GM12878 (cell line): ENCODE measurements around the gene CHODL. TPM values are rescaled to one million over a fixed set of nuclear protein-coding genes. Genes with fewer than 3 reads are reported as not detected.

Source experiments
- ATAC-seq: fragments of 200-7000 bp; cut with Tn5 transposase; 3 replicates; pipeline ENCODE4 v1.9.1; 2020; ENCODE audit warnings: mild to moderate bottlenecking, moderate library complexity
- BruUV-seq: library from RNA; stranded (reverse); fragments of 400-500 nt; replicated peaks from 2 replicates; lab custom pipeline; 2021; lab: Mats Ljungman, UMichigan
- CTCF ChIA-PET: fragments of 300-600 bp; sonication (Branson Sonifier 250); formaldehyde crosslinking; extraction: SDS; loops from one replicate; lab custom pipeline; 2021; ENCODE audit warnings: inconsistent platforms; lab: Yijun Ruan, JAX
- POLR2A ChIA-PET: fragments of 350-600 bp; formaldehyde crosslinking; extraction: SDS; loops from one replicate; lab custom pipeline; 2021; ENCODE audit warnings: inconsistent platforms; lab: Charles Lee
- RAD21 ChIA-PET: fragments of 300-600 bp; sonication (Branson Sonifier 250); formaldehyde crosslinking; loops from one replicate; lab custom pipeline; 2023; ENCODE audit warnings: antibody characterized with exemption; ENCODE audit not compliant: unreplicated experiment; lab: Charles Lee
- SMC1A ChIA-PET: fragments of 300-600 bp; sonication (Branson Sonifier 250); formaldehyde crosslinking; loops from one replicate; lab custom pipeline; 2023; ENCODE audit not compliant: unreplicated experiment, uncharacterized antibody; lab: Charles Lee
- DNase-seq: peaks from one replicate; pipeline ENCODE4 v3.0.0-alpha.2; 2011; ENCODE audit warnings: low read depth, low spot score
- FAIRE-seq: peaks from 3 replicates; lab custom pipeline; 2011; peaks lifted over from hg19 to GRCh38; lab: Jason Lieb, UNC
- H2AFZ ChIP-seq: 2 replicates; pipeline ENCODE4 v1.6.0; 2011; ENCODE audit warnings: low read depth, low read length, control low read depth; ENCODE audit not compliant: control insufficient read depth
- H3K27ac ChIP-seq: 2 replicates; pipeline ENCODE4 v1.5.1; 2011; ENCODE audit warnings: control low read depth; ENCODE audit not compliant: control insufficient read depth, insufficient read depth
- H3K27me3 ChIP-seq, 2 experiments: replicated peaks in 1 of 2; 2 replicates each; pipeline versions ENCODE4 v1.6.0 to v1.6.1; 2011; ENCODE audit warnings: low read length in 1 of 2; ENCODE audit not compliant: control insufficient read depth in 2 of 2, insufficient read depth in 2 of 2
- H3K36me3 ChIP-seq, 2 experiments: 2 replicates each; pipeline ENCODE4 v1.5.1; 2011; ENCODE audit warnings: low read length in 1 of 2; ENCODE audit not compliant: control insufficient read depth in 2 of 2, insufficient read depth in 2 of 2
- H3K4me1 ChIP-seq: 2 replicates; pipeline ENCODE4 v1.6.1; 2011; ENCODE audit warnings: mild to moderate bottlenecking, low read length, moderate library complexity, mixed read lengths; ENCODE audit not compliant: control insufficient read depth, insufficient read depth
- H3K4me2 ChIP-seq: 2 replicates; pipeline ENCODE4 v1.6.0; 2011; ENCODE audit warnings: control low read depth; ENCODE audit not compliant: control insufficient read depth, insufficient read depth
- H3K4me3 ChIP-seq: fragments of 200-600 bp; sonication (generic); 2 replicates; pipeline ENCODE4 v1.5.1; 2016
- H3K79me2 ChIP-seq: 2 replicates; pipeline ENCODE4 v1.6.0; 2011; ENCODE audit warnings: low read length; ENCODE audit not compliant: control insufficient read depth, insufficient read depth
- H3K9ac ChIP-seq: 2 replicates; pipeline ENCODE4 v1.8.0; 2011; ENCODE audit warnings: low read length, control low read depth, mixed read lengths; ENCODE audit not compliant: control insufficient read depth, insufficient read depth
- H3K9me3 ChIP-seq: replicated peaks from 3 replicates; pipeline ENCODE4 v1.5.1; 2011; ENCODE audit warnings: mild to moderate bottlenecking, low read length; ENCODE audit not compliant: control insufficient read depth, insufficient read depth
- H4K20me1 ChIP-seq: 2 replicates; pipeline ENCODE4 v1.6.0; 2011; ENCODE audit not compliant: control insufficient read depth, insufficient read depth
- CBX5 ChIP-seq: sonication (generic); IDR thresholded peaks from 2 replicates; pipeline ENCODE4 v1.6.1; 2016; ENCODE audit warnings: low read depth, moderate library complexity, mild to moderate bottlenecking, inconsistent platforms
- CREM ChIP-seq: IDR thresholded peaks from 2 replicates; pipeline ENCODE4 v1.6.1; 2014; ENCODE audit warnings: antibody characterized with exemption, low read depth
- CTCF ChIP-seq, 3 experiments: IDR thresholded peaks in 2 of 3; conservative IDR thresholded peaks in 1 of 3; 2 replicates each; pipeline ENCODE4 v1.5.1; 2011; ENCODE audit warnings: low read depth in 3 of 3, low read length in 3 of 3, mild to moderate bottlenecking in 3 of 3, control low read depth in 2 of 3, moderate library complexity in 2 of 3, inconsistent platforms in 1 of 3, mixed read lengths in 1 of 3; ENCODE audit not compliant: control insufficient read depth in 2 of 3, insufficient read depth in 1 of 3; ENCODE audit errors: extremely low read depth in 1 of 3
- EED ChIP-seq: sonication (generic); IDR thresholded peaks from 2 replicates; pipeline ENCODE4 v1.6.1; 2016; ENCODE audit warnings: antibody characterized with exemption, low read depth
- IKZF1 ChIP-seq: fragments of 450-650 bp; conservative IDR thresholded peaks from 2 replicates; pipeline ENCODE4 v1.6.1; 2017; ENCODE audit warnings: antibody characterized with exemption, mild to moderate bottlenecking
- MEF2A ChIP-seq: IDR thresholded peaks from 2 replicates; pipeline ENCODE4 v1.6.1; 2011; ENCODE audit warnings: low read depth, mild to moderate bottlenecking, low read length, moderate library complexity; ENCODE audit not compliant: insufficient read depth
- MTA3 ChIP-seq: IDR thresholded peaks from 2 replicates; pipeline ENCODE4 v1.6.1; 2012; ENCODE audit warnings: low read length, inconsistent platforms, borderline replicate concordance
- PRDM15 ChIP-seq: fragments of 450-650 bp; formaldehyde crosslinking; IDR thresholded peaks from 2 replicates; pipeline ENCODE4 v1.4.0; 2020; ENCODE audit warnings: mild to moderate bottlenecking, moderate library complexity
- RB1 ChIP-seq: fragments of 450-650 bp; formaldehyde crosslinking; IDR thresholded peaks from 2 replicates; pipeline ENCODE4 v1.6.1; 2017; ENCODE audit warnings: mild to moderate bottlenecking, borderline replicate concordance
- RCOR1 ChIP-seq: conservative IDR thresholded peaks from 2 replicates; pipeline ENCODE4 v1.6.1; 2012; ENCODE audit warnings: low read depth, low read length, improper control_type of control experiment
- SPI1 ChIP-seq: IDR thresholded peaks from 2 replicates; pipeline ENCODE4 v1.6.1; 2011; ENCODE audit warnings: low read depth, mild to moderate bottlenecking, low read length, moderate library complexity, borderline replicate concordance; ENCODE audit not compliant: insufficient read depth
- TAF1 ChIP-seq: IDR thresholded peaks from 2 replicates; pipeline ENCODE4 v1.6.1; 2011; ENCODE audit warnings: mild to moderate bottlenecking, low read depth, low read length, borderline replicate concordance
- ZSCAN29 ChIP-seq: fragments of 450-650 bp; IDR thresholded peaks from 2 replicates; pipeline ENCODE4 v1.6.1; 2017; ENCODE audit warnings: mild to moderate bottlenecking, moderate library complexity
- WGBS: methylation state at CpG from one replicate; pipeline ENCODE4 v1.1.6; 2016; ENCODE audit warnings: low lambda C conversion rate; ENCODE audit not compliant: insufficient replicate concordance, insufficient coverage; ENCODE audit errors: missing lambda C conversion rate; 5-methylcytosine and 5-hydroxymethylcytosine counted together
- in situ Hi-C: fragments of 300-500 bp; cut with MboI; formaldehyde crosslinking; loops from 9 replicates; pipeline ENCODE4 v1.14.3; 2018; ENCODE audit warnings: mixed read lengths
- intact Hi-C: fragments of 100-400 bp; cut with micrococcal nuclease; formaldehyde crosslinking; loops from one replicate; pipeline ENCODE4 v1.14.2; 2022; ENCODE audit not compliant: unreplicated experiment
- polyA plus RNA-seq, 11 experiments: library from polyadenylated mRNA; depleted of rRNA in 4 of 11; unstranded in 6 of 11; stranded (reverse) in 5 of 11; fragments of >200 nt; fragmentation: Nextera tagmentation in 4 of 11; fragmentation: Illumina TruSeq in 1 of 11; extraction: Ambion mirVana in 4 of 11; extraction: Trizol in 1 of 11; gene quantifications; 1 replicate in 1 of 11; 2 replicates in 10 of 11; pipeline versions ENCODE4 v1.2.1 to v1.2.3, GENCODE V29; 2011 to 2016; ENCODE audit warnings: inconsistent platforms in 2 of 11, missing spikeins in 2 of 11, low read depth in 1 of 11
- total RNA-seq, 4 experiments: library from RNA; depleted of rRNA in 3 of 4; stranded (reverse); fragments of >200 nt in 3 of 4; fragmentation: Illumina TruSeq in 1 of 4; extraction: Trizol in 1 of 4; gene quantifications; 2 replicates each; pipeline versions ENCODE4 v1.2.1 to v1.2.3, GENCODE V29; 2013 to 2021
- TF ChIP-seq, protein P1 (sequence below): fragments of 450-650 bp; IDR thresholded peaks from 2 replicates; pipeline ENCODE4 v1.6.1; 2017; ENCODE audit warnings: mild to moderate bottlenecking, moderate library complexity

Gene CHODL
- total and polyA plus RNA-seq, 10 of the 15 experiments (the other 5 are each of a cell fraction or from before 2014, with no cell fraction given) = 0.11 to 0.69 (median 0.20) TPM; not detected in 1

DNA sequence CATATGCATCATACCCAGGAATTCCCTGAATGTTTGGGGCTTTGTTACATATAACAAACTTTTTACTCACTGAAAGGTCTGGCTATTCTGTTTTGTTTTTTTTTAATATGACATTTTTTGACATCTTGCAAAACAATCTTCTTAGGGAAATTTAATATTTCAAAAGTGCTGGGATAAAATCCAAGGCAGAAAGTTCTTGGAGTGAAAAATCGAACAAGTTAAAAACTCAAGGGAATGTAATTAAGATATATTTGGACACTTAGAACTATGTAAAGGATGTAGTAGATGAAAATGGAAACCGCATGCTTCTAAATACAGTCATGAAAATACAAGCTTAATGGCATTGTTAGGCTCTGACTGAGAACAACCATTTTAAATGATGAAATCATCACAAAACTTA lies 8.6 kb downstream of the CHODL start:
- SMC1A ChIA-PET = no interaction called here
- Histone ChIP-seq H3K4me3 (no peak overlapping the region), H3K79me2 (no peaks in the 10 kb centered on the region), H2AFZ (no peak overlapping the region), H3K9ac (no peak overlapping the region), H3K9me3 (no peaks in the 10 kb centered on the region), H3K4me2 (no peak overlapping the region), H3K36me3 (no peaks in the 10 kb centered on the region), H3K27ac (no peak overlapping the region), H4K20me1 (no peaks in the 10 kb centered on the region), H3K4me1 (no peaks in the 10 kb centered on the region), H3K27me3 (no peaks in the 10 kb centered on the region)
- TF ChIP-seq, protein P1, sequence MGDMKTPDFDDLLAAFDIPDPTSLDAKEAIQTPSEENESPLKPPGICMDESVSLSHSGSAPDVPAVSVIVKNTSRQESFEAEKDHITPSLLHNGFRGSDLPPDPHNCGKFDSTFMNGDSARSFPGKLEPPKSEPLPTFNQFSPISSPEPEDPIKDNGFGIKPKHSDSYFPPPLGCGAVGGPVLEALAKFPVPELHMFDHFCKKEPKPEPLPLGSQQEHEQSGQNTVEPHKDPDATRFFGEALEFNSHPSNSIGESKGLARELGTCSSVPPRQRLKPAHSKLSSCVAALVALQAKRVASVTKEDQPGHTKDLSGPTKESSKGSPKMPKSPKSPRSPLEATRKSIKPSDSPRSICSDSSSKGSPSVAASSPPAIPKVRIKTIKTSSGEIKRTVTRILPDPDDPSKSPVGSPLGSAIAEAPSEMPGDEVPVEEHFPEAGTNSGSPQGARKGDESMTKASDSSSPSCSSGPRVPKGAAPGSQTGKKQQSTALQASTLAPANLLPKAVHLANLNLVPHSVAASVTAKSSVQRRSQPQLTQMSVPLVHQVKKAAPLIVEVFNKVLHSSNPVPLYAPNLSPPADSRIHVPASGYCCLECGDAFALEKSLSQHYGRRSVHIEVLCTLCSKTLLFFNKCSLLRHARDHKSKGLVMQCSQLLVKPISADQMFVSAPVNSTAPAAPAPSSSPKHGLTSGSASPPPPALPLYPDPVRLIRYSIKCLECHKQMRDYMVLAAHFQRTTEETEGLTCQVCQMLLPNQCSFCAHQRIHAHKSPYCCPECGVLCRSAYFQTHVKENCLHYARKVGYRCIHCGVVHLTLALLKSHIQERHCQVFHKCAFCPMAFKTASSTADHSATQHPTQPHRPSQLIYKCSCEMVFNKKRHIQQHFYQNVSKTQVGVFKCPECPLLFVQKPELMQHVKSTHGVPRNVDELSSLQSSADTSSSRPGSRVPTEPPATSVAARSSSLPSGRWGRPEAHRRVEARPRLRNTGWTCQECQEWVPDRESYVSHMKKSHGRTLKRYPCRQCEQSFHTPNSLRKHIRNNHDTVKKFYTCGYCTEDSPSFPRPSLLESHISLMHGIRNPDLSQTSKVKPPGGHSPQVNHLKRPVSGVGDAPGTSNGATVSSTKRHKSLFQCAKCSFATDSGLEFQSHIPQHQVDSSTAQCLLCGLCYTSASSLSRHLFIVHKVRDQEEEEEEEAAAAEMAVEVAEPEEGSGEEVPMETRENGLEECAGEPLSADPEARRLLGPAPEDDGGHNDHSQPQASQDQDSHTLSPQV = no peak
- TF ChIP-seq RB1 = no peak
- no peak for TF ChIP-seq MEF2A
- no peak for TF ChIP-seq MTA3
- no peak for TF ChIP-seq CBX5
- TF ChIP-seq CTCF (IDR thresholded peaks at IDR 0.05 in 2 of 3, conservative IDR thresholded peaks at IDR 0.05 in 1 of 3; ENCODE audit: control insufficient read depth in 2 of 3, extremely low read depth in 1 of 3, insufficient read depth in 1 of 3, low read depth in 3 of 3, low read length in 3 of 3) = no peak
- TF ChIP-seq CREM = no peak
- no peak for TF ChIP-seq TAF1
- no peak for TF ChIP-seq RCOR1
- no peak for TF ChIP-seq EED
- TF ChIP-seq PRDM15 = no peak
- TF ChIP-seq IKZF1 = no peak
- TF ChIP-seq ZSCAN29 = no peak
- TF ChIP-seq SPI1 = no peak
- intact Hi-C loops (no loop called here), in situ Hi-C loops (no loop called here)
- CTCF ChIA-PET = no interaction called here
- 44% methylated on average over 2 of the region's 2 CpGs for WGBS
- no TSS peak for BruUV-seq
- RAD21 ChIA-PET = no interaction called here
- FAIRE-seq (no peak), ATAC-seq (no peak), DNase-seq (no peak)
- POLR2A ChIA-PET = no interaction called here
